Left lung (tissue), 10 donors: Measurements from ENCODE around the gene DCC. TPM values are rescaled to one million over a fixed set of nuclear protein-coding genes. Genes with fewer than 3 reads are reported as not detected.

Source experiments
- ATAC-seq: fragments of 200-7000 bp; cut with Tn5 transposase; one replicate; pipeline ENCODE4 v1.9.1; 2020; ENCODE audit warnings: moderate library complexity
- DNase-seq, 4 donors: peaks; one replicate each; pipeline ENCODE4 v3.0.0-alpha.2; 2013 to 2020
- H3K27ac ChIP-seq, 2 donors: fragments of 200-600 bp; sonication (generic) in 1 of 2; one replicate each; pipeline versions ENCODE4 v1.5.0 to v1.8.0; 2020 to 2021
- H3K27me3 ChIP-seq, 2 donors: fragments of 200-600 bp; sonication (generic) in 1 of 2; one replicate each; pipeline versions ENCODE4 v1.5.0 to v1.8.0; 2020 to 2021
- H3K36me3 ChIP-seq, 2 donors: fragments of 200-600 bp; sonication (generic) in 1 of 2; one replicate each; pipeline versions ENCODE4 v1.5.0 to v1.8.0; 2020 to 2021
- H3K4me1 ChIP-seq, 2 donors: fragments of 200-600 bp; one replicate each; pipeline ENCODE4 v1.8.0; 2021
- H3K4me3 ChIP-seq, 2 donors: fragments of 200-600 bp; sonication (generic) in 1 of 2; one replicate each; pipeline versions ENCODE4 v1.5.0 to v1.8.0; 2020 to 2021; ENCODE audit warnings: mild to moderate bottlenecking in 1 of 2
- H3K9me3 ChIP-seq, 2 donors: fragments of 200-600 bp; sonication (generic) in 1 of 2; one replicate each; pipeline versions ENCODE4 v1.5.0 to v1.8.0; 2020 to 2021
- intact Hi-C, 2 donors: fragments of 100-400 bp; cut with DNase I; formaldehyde crosslinking; loops; one replicate each; pipeline versions ENCODE4 v1.11.2 to v1.14.2; 2022
- polyA plus RNA-seq, 6 donors: library from polyadenylated mRNA; unstranded; fragments of 120-200 nt; gene quantifications; one replicate each; pipeline ENCODE4 v1.2.1, GENCODE V29; 2013; ENCODE audit not compliant: insufficient read length in 6 of 6
- total RNA-seq, 2 donors: library from RNA; stranded (reverse); fragmentation: NEBNext Ultra II Directional; extraction: Animal tissue kit (Norgen Biotek cat#: 25700); gene quantifications; one replicate each; pipeline ENCODE4 v1.2.1, GENCODE V29; 2021
- TF ChIP-seq, protein P1 (sequence below), 2 donors: fragments of 200-600 bp; sonication (generic) in 1 of 2; IDR thresholded peaks; one replicate each; pipeline versions ENCODE4 v1.5.0 to v1.8.0; 2021; ENCODE audit warnings: antibody characterized with exemption in 2 of 2
- donor health status: DM: no; HTN: yes; CAD: no.
- donor health status: DM: no; HTN: no; CAD: no.

The DCC gene
- total and polyA plus RNA-seq, 8 donors = 0.61 to 3.5 (median 2.1) TPM

DNA sequence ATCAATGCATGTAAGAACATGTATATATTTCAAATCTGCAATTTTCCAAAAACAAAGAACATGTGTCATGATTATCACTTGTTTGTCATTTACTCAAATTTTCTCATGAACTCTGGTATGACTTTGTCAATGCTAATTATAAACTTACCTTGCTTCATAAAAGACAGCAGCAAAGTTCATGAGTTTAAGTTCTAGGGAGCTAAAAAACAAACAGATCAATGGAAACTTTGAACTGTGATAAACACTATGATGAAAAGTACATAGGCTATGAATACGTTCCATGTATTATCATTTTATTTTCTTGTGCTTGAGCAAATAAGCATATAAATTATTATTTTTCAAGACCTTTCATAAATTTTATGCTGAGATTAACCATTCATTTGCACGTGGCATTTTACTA is 943.7 kb downstream of the DCC start:
- H3K9me3 ChIP-seq = no peaks in the 10 kb centered on the region
- no peak overlapping the region for H3K27ac ChIP-seq
- ATAC-seq (no peak), DNase-seq (no peak)
- H3K4me3 ChIP-seq = no peak overlapping the region
- H3K4me1 ChIP-seq = no peaks in the 10 kb centered on the region
- intact Hi-C loops = no loop called here
- TF ChIP-seq, protein P1, sequence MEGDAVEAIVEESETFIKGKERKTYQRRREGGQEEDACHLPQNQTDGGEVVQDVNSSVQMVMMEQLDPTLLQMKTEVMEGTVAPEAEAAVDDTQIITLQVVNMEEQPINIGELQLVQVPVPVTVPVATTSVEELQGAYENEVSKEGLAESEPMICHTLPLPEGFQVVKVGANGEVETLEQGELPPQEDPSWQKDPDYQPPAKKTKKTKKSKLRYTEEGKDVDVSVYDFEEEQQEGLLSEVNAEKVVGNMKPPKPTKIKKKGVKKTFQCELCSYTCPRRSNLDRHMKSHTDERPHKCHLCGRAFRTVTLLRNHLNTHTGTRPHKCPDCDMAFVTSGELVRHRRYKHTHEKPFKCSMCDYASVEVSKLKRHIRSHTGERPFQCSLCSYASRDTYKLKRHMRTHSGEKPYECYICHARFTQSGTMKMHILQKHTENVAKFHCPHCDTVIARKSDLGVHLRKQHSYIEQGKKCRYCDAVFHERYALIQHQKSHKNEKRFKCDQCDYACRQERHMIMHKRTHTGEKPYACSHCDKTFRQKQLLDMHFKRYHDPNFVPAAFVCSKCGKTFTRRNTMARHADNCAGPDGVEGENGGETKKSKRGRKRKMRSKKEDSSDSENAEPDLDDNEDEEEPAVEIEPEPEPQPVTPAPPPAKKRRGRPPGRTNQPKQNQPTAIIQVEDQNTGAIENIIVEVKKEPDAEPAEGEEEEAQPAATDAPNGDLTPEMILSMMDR (IDR thresholded peaks at IDR 0.05) = no peak
- H3K27me3 ChIP-seq = no peaks in the 10 kb centered on the region
- H3K36me3 ChIP-seq = no peaks in the 10 kb centered on the region

GRCh38 chr18:53305461-53305860 is 965.5 kb downstream of the DCC start:
- Histone ChIP-seq H3K27ac (no peak overlapping the region), H3K36me3 (no peaks in the 10 kb centered on the region), H3K27me3 (no peaks in the 10 kb centered on the region), H3K4me1 (no peaks in the 10 kb centered on the region), H3K4me3 (no peak overlapping the region), H3K9me3 (peaks cover 0 to 15% of the 10 kb centered on the region in 2 donors)
- no peak for DNase-seq
- TF ChIP-seq, protein P1 (IDR thresholded peaks at IDR 0.05) = no peak
- no peak for ATAC-seq
- intact Hi-C loops = no loop called here

GRCh38 chr18:53319628-53320027 is 979.6 kb downstream of the DCC start:
- no peaks in the 10 kb centered on the region for H3K4me1 ChIP-seq

GRCh38 chr18:53322163-53322562 is 982.2 kb downstream of the DCC start:
- no peak for DNase-seq
- H3K36me3 ChIP-seq = no peaks in the 10 kb centered on the region
- TF ChIP-seq, protein P1 (IDR thresholded peaks at IDR 0.05) = no peak
- no peak for ATAC-seq
- H3K27ac ChIP-seq = no peak overlapping the region
- intact Hi-C loops = no loop called here
- no peaks in the 10 kb centered on the region for H3K4me1 ChIP-seq
- no peak overlapping the region for H3K4me3 ChIP-seq
- H3K9me3 ChIP-seq = no peaks in the 10 kb centered on the region
- no peaks in the 10 kb centered on the region for H3K27me3 ChIP-seq

More at GRCh38 chr18:53319628-53320027, 979.6 kb downstream of the DCC start:
- ATAC-seq (no peak), DNase-seq (no peak)
- Histone ChIP-seq H3K27me3 (no peaks in the 10 kb centered on the region), H3K4me3 (no peak overlapping the region), H3K36me3 (no peaks in the 10 kb centered on the region), H3K27ac (no peak overlapping the region), H3K9me3 (no peaks in the 10 kb centered on the region)
- intact Hi-C loops = no loop called here
- TF ChIP-seq, protein P1 (IDR thresholded peaks at IDR 0.05) = no peak

DNA sequence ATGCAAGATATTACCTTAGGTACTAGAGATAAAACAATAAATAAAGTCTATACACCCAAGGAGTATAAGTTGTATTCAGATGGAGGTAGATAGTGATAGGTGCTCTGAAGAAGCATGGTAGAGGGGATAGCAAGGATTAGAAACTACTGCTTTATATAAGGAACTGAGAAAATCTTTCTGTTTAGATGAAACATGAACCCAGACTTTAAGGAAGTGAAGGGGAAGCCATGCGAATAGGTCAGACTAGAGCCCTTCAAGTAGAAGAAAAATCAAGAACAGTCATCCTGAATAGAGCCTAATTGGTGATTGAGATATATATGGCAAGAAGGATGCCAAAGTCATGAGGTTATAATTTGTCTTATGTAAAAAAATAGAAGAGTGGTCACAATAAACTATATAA is 984.4 kb downstream of the DCC start:
- no peaks in the 10 kb centered on the region for H3K36me3 ChIP-seq
- H3K27me3 ChIP-seq = no peaks in the 10 kb centered on the region
- no peak for DNase-seq
- TF ChIP-seq, protein P1 (IDR thresholded peaks at IDR 0.05) = no peak
- ATAC-seq = no peak
- no peaks in the 10 kb centered on the region for H3K4me1 ChIP-seq
- no peaks in the 10 kb centered on the region for H3K9me3 ChIP-seq
- no peak overlapping the region for H3K4me3 ChIP-seq
- no peak overlapping the region for H3K27ac ChIP-seq
- intact Hi-C loops = no loop called here
